Measurements from ENCODE around the gene GPR78. TPM values are rescaled to one million over a fixed set of nuclear protein-coding genes. Genes with fewer than 3 reads are reported as not detected.

The GPR78 gene
- total RNA-seq, 1 experiment from 2014 or later: 3.4 TPM

- Mint-ChIP-seq H3K27ac (peak overlapping the region in 1 of 3 experiments; percentile 55; a peak in 1 of 7 replicates), H3K4me3 (no peak overlapping the region), H3K27me3 (ENCODE audit: low read depth) (no peaks in the 10 kb centered on the region), H3K4me1 (peaks cover 12 to 13% of the 10 kb centered on the region in 2 experiments), H3K36me3 (ENCODE audit: insufficient read depth in 1 of 3, low read depth in 3 of 3) (no peaks in the 10 kb centered on the region), H3K9me3 (no peaks in the 10 kb centered on the region)
- peaks cover 2% of the 10 kb centered on the region for H3K23me2 ChIP-seq (ENCODE audit: insufficient read length, low read depth, low read length, poor library complexity, severe bottlenecking)
- H3T11ph ChIP-seq (ENCODE audit: low read length): no peak overlapping the region
- H2BK20ac ChIP-seq (ENCODE audit: low read depth, low read length, poor library complexity, severe bottlenecking): no peak overlapping the region
- H3K4me2 ChIP-seq (ENCODE audit: insufficient read depth, insufficient read length, low read length): no peak overlapping the region
- H2BK5ac ChIP-seq (ENCODE audit: insufficient read length, low read length): no peak overlapping the region
- no peak overlapping the region for H2AK5ac ChIP-seq (ENCODE audit: insufficient read length, low read length)
- no peaks in the 10 kb centered on the region for H3K79me1 ChIP-seq (ENCODE audit: insufficient read depth, low read depth, low read length, poor library complexity, severe bottlenecking)
- no peak overlapping the region for H4K5ac ChIP-seq (ENCODE audit: insufficient read length, low read depth, low read length)
- DNase-seq: no peak
- H4K91ac ChIP-seq (ENCODE audit: insufficient read length, low read depth, low read length): no peak overlapping the region
- H2AFZ ChIP-seq (ENCODE audit: low read length): no peak overlapping the region
- H3K27me3 ChIP-seq (ENCODE audit: insufficient read depth, low read length): no peaks in the 10 kb centered on the region
- no peak overlapping the region for H3K14ac ChIP-seq (ENCODE audit: insufficient read depth, low read length)
- no peak overlapping the region for H3K23ac ChIP-seq (ENCODE audit: insufficient read length, low read depth, low read length)
- H3K56ac ChIP-seq (ENCODE audit: insufficient read length, low read depth, low read length): no peak overlapping the region
- no peak overlapping the region for H3K4ac ChIP-seq (ENCODE audit: low read depth, low read length)
- H2BK12ac ChIP-seq (ENCODE audit: insufficient read length, low read depth, low read length): no peak overlapping the region
- no peaks in the 10 kb centered on the region for H3K4me1 ChIP-seq (ENCODE audit: insufficient read depth, low read length)
- no peak overlapping the region for H2BK15ac ChIP-seq (ENCODE audit: low read depth, low read length)
- no CpG with 5 or more reads among the region's 8 CpGs for WGBS (ENCODE audit: extremely low coverage, insufficient read length, low lambda C conversion rate)
- H3K79me2 ChIP-seq (ENCODE audit: insufficient read depth, low read length): no peaks in the 10 kb centered on the region
- H2BK120ac ChIP-seq (ENCODE audit: low read depth, low read length, poor library complexity, severe bottlenecking): no peak overlapping the region
- H4K8ac ChIP-seq (replicated peaks; ENCODE audit: insufficient read length, low read depth, low read length): no peak overlapping the region
- no peaks in the 10 kb centered on the region for H4K20me1 ChIP-seq (ENCODE audit: control insufficient read depth, insufficient read depth, insufficient read length)
- no peak overlapping the region for H3K9ac ChIP-seq (ENCODE audit: extremely low read depth, insufficient read length, low read length)
- no peaks in the 10 kb centered on the region for H3K9me3 ChIP-seq (ENCODE audit: control insufficient read depth, low read depth, low read length)
- no peak overlapping the region for H3K27ac ChIP-seq (ENCODE audit: insufficient read length, low read depth, low read length)
- H3K18ac ChIP-seq (ENCODE audit: insufficient read length, low read depth, low read length): no peak overlapping the region
- no peak for TF ChIP-seq CTCF (conservative IDR thresholded peaks at IDR 0.05)
Measured at GRCh38 chr4:8540991-8541390, 39.2 kb upstream of the GPR78 start.
